Ectodermal cell (in vitro differentiated cells): ENCODE measurements around the gene PGAP6.
"Not testable (repeated sequence)": the region's sequence is repeated elsewhere in the genome, so short reads cannot be mapped to it uniquely, and the experiment has no call there.

Source experiments
- H3K27ac ChIP-seq: 2 replicates; pipeline ENCODE4 v1.7.0; 2013; ENCODE audit warnings: mild to moderate bottlenecking, low read depth, low read length; ENCODE audit not compliant: insufficient read depth, poor library complexity, severe bottlenecking
- H3K27me3 ChIP-seq: 2 replicates; pipeline ENCODE4 v1.7.0; 2013; ENCODE audit warnings: mild to moderate bottlenecking, low read length; ENCODE audit not compliant: insufficient read depth, control insufficient read depth, poor library complexity, severe bottlenecking
- H3K36me3 ChIP-seq: one replicate; pipeline ENCODE4 v1.7.0; 2013; ENCODE audit warnings: low read length; ENCODE audit not compliant: control insufficient read depth, insufficient read depth
- H3K4me1 ChIP-seq: one replicate; pipeline ENCODE4 v1.7.0; 2013; ENCODE audit warnings: low read length; ENCODE audit not compliant: control insufficient read depth, insufficient read depth
- H3K4me3 ChIP-seq: 2 replicates; pipeline ENCODE4 v1.7.0; 2013; ENCODE audit warnings: low read depth, low read length, control low read depth; ENCODE audit not compliant: insufficient read depth
- H3K9me3 ChIP-seq: 2 replicates; pipeline ENCODE4 v1.7.0; 2013; ENCODE audit warnings: mild to moderate bottlenecking, low read length, moderate library complexity; ENCODE audit not compliant: control insufficient read depth
- WGBS, 2 experiments: methylation state at CpG; one replicate each; pipeline ENCODE4 v1.1.7; 2013; ENCODE audit warnings: missing lambda C conversion rate in 2 of 2; 5-methylcytosine and 5-hydroxymethylcytosine counted together

Gene PGAP6

DNA sequence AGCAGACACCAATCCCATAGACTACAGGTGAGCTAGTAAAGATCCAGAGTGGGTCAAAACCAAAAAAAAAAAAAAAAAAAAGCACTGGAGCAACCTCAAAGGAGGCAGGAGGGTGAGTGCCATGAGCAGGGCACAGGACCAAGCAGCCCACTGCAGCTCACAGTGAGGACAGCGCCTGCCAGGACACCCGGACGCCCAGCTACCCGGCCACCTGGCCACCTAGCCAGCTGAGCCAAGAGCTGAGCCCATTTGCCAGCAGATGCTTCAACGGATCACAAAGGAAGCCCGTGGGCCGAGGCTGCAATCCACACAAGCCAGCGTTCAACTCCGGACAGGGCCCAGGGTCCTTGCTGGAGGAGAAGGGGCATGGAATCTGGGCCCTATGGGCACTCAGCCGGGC is 44.3 kb downstream of the PGAP6 start:
- no peak overlapping the region for H3K4me3 ChIP-seq
- no peaks in the 10 kb centered on the region for H3K27me3 ChIP-seq
- H3K9me3 ChIP-seq: no peaks in the 10 kb centered on the region
- no peak overlapping the region for H3K27ac ChIP-seq
- no peaks in the 10 kb centered on the region for H3K36me3 ChIP-seq
- no peaks in the 10 kb centered on the region for H3K4me1 ChIP-seq
- 93 to 95% methylated on average over 10 of the region's 10 CpGs for WGBS, 2 experiments

DNA sequence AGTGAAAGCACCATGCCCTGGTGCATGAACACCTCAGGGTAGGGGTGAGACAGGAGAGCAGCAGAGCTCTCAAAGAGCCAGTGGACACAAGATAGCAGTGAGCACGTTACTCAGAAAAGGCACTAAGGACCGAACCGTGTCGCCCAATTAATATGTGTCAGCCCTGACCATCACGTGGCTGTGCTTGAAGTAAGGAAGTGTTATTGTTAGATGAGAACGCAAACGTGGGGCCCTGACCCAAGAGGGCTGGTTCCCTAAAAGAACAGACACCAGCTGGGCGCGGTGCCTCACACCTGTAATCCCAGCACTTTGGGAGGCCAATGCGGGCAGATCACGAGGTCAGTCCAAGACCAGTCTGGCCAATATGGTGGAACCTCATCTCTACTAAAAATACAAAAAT is 45.5 kb downstream of the PGAP6 start:
- Histone ChIP-seq H3K9me3 (no peaks in the 10 kb centered on the region), H3K36me3 (no peaks in the 10 kb centered on the region), H3K4me1 (peaks cover 3% of the 10 kb centered on the region), H3K27ac (no peak overlapping the region), H3K4me3 (no peak overlapping the region), H3K27me3 (no peaks in the 10 kb centered on the region)
- 94 to 95% methylated on average over 11 of the region's 11 CpGs for WGBS, 2 experiments

DNA sequence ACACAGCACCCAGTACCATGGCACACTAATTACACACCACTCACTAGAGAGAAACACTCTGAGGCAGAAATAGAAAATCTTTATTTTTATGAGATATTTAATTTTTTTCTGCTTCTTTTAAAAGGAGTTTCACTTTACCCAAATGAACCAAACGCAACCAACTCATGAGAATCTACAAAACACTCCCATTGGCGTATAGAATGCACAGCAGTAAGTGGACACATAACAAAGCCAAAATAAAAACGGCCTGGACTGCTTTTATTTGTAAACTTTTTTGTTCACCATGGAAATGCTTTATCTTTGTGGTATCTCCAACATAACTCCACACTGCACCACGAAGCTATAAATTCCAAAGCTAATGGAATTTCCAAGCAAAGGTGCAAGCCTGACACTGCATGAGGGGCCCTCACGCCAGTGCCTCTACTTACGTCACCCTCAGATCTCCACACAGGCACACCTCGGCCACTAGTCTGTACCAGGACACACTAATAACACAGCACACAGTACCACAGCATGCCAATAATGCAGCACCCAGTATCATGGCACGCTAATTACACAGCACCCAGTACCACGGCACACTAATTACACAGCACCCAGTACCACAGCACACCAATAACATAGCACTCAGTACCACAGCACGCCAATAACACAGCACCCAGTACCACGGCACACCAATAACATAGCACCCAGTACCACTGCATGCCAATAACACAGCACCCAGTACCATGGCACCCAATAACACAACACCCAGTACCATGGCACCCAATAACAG is 46.7 kb downstream of the PGAP6 start:
- H3K27ac ChIP-seq, H3K27me3 ChIP-seq, H3K4me1 ChIP-seq, H3K9me3 ChIP-seq, H3K36me3 ChIP-seq, H3K4me3 ChIP-seq: not testable (repeated sequence)
- 92 to 93% methylated on average over 10 of the region's 11 CpGs for WGBS, 2 experiments

DNA sequence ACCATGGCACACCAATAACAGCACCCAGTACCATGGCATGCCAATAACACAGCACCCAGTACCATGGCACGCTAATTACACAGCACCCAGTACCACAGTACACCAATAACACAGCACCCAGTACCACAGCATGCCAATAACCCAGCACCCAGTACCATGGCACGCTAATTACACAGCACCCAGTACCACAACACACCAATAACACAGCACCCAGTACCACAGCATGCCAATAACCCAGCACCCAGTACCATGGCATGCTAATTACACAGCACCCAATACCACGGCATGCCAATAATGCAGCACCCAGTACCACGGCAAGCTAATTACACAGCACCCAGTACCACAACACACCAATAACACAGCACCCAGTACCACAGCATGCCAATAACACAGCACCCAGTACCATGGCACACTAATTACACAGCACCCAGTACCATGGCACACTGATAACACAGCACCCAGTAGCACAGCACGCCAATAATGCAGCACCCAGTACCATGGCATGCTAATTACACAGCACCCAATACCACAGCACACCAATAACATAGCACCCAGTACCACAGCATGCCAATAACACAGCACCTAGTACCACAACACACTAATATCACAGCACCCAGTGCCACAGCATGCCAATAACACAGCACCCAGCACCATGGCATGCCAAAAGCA is 47.5 kb downstream of the PGAP6 start:
- not testable (repeated sequence) for H3K4me3 ChIP-seq, H3K27ac ChIP-seq
- 89 to 94% methylated on average over 5 of the region's 5 CpGs for WGBS, 2 experiments

DNA sequence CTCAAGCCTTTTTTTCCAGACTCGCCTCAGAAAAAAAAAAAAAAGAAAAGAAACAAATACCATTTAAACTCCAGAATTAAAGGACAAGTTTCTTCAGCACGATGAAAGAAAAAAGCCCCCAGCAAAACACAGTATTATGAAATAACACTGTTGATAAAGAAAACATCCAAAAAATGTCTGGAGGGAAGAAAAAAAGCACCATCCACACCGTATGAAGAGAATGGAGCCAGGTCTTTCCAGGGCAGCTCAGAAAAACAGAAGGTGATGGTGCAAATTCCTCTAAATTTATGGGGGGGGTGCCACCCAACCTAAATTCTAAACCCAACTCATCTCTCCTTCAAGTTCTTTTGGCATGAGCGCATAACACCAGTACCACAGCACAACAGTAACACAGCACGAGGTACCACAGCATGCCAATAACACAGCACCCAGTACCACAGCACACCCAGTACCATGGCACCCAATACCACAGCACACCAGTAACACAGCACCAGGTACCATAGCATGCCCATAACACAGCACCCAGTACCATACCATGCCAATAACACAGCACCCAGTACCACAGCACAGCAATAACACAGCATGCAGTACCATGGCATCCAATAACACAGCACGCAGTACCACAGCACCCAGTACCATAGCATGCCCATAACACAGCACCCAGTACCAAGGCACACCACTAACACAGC is 48.2 kb downstream of the PGAP6 start:
- WGBS, 2 experiments: 95 to 96% methylated on average over 6 of the region's 6 CpGs
- Histone ChIP-seq H3K27ac (no peak overlapping the region), H3K27me3 (no peaks in the 10 kb centered on the region), H3K36me3 (no peaks in the 10 kb centered on the region), H3K4me3 (no peak overlapping the region), H3K4me1 (peaks cover 9% of the 10 kb centered on the region), H3K9me3 (no peaks in the 10 kb centered on the region)

More for the DNA sequence above, 47.5 kb downstream of the PGAP6 start:
- H3K4me1 ChIP-seq, H3K27me3 ChIP-seq, H3K36me3 ChIP-seq, H3K9me3 ChIP-seq: not testable (repeated sequence)

DNA sequence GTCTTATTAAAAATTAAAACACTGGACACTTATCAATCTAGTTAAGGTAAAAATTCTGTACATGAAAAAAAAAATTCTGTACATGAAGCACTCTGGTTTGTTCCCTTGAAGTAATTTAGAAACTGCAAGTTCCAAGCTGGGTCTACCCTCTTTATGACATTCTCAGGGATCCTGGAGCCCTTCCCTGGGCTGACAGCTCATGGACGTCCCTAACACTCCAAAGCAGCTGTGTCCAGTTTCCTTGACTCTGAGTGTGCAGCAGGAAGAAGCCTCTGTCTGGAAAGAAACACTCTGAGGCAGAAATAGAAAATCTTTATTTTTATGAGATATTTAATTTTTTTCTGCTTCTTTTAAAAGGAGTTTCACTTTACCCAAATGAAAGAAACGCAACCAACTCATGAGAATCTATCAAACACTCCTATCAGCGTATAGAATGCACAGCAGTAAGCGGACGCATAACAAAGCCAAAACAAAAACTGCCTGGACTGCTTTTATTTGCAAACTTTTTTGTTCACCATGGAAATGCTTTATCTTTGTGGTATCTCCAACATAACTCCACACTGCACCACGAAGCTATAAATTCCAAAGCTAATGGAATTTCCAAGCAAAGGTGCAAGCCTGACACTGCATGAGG is 50.5 kb downstream of the PGAP6 start:
- H3K27ac ChIP-seq, H3K27me3 ChIP-seq, H3K9me3 ChIP-seq, H3K4me3 ChIP-seq, H3K36me3 ChIP-seq: not testable (repeated sequence)
- peaks cover 13% of the 10 kb centered on the region for H3K4me1 ChIP-seq
- WGBS, 2 experiments: 86 to 90% methylated on average over 5 of the region's 6 CpGs

DNA sequence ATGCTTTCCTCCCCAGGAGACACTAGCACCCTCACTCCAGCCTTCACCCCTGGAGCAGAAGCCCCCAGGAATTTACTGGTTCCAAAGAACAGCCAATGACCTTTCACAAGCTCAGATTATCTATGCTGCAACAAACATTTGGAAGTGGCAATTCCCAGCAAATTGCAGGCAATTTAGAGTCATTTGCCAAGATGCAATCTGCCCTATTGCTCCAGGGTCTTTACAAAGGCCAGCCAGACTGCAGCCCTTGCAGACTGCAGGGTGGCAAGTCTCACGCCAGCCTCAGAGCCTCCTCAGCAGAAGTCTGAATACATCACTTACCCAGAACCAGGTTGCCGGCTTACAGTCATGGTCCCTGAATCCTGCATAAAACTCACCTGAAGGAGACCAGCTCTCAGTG is 51.0 kb downstream of the PGAP6 start:
- no peaks in the 10 kb centered on the region for H3K9me3 ChIP-seq
- no peaks in the 10 kb centered on the region for H3K36me3 ChIP-seq
- WGBS, 2 experiments: 86 to 87% methylated on average over 2 of the region's 2 CpGs
- H3K27ac ChIP-seq: no peak overlapping the region
- H3K4me3 ChIP-seq: no peak overlapping the region
- H3K4me1 ChIP-seq: peaks cover 13% of the 10 kb centered on the region
- no peaks in the 10 kb centered on the region for H3K27me3 ChIP-seq

DNA sequence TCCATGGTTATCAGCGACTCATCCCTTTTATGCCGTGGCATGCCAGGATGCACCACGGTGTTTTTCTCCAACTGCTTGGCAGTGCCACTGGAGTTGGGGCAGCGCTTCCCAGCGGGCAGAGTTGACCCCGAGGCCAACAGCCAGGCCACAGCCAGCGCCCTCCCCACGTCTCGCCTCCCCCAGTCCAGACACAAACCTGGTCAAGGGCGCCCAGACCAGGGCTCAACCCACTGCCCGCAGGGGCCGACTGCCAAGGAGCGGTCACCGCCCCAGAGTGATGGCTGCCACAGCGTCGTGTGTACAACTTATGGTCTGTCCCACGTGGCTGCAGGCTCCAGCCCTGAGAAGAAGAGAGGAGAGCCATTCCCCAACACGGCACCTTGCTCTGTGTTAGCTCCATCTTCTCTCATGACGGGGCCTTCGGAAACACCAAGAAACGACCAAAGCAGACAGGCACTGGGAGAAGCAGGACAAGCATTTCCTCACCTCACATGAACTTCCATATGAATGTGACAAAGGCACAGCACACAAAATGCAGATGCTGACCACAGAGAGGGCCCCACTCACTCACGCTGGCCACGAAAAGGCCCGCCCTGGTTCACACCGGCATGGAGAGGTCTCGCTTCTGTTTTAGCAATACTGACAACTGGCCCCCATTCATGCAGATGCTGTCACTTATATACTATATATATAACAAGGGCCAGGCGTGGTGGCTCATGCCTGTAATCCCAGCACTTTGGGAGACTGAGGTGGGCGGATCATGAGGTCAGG is 56.2 kb downstream of the PGAP6 start:
- Histone ChIP-seq H3K27me3 (no peaks in the 10 kb centered on the region), H3K4me3 (no peak overlapping the region), H3K27ac (no peak overlapping the region), H3K36me3 (no peaks in the 10 kb centered on the region), H3K9me3 (no peaks in the 10 kb centered on the region), H3K4me1 (peaks cover 3% of the 10 kb centered on the region)
- 93 to 94% methylated on average over 27 to 28 of the region's 28 CpGs for WGBS, 2 experiments

DNA sequence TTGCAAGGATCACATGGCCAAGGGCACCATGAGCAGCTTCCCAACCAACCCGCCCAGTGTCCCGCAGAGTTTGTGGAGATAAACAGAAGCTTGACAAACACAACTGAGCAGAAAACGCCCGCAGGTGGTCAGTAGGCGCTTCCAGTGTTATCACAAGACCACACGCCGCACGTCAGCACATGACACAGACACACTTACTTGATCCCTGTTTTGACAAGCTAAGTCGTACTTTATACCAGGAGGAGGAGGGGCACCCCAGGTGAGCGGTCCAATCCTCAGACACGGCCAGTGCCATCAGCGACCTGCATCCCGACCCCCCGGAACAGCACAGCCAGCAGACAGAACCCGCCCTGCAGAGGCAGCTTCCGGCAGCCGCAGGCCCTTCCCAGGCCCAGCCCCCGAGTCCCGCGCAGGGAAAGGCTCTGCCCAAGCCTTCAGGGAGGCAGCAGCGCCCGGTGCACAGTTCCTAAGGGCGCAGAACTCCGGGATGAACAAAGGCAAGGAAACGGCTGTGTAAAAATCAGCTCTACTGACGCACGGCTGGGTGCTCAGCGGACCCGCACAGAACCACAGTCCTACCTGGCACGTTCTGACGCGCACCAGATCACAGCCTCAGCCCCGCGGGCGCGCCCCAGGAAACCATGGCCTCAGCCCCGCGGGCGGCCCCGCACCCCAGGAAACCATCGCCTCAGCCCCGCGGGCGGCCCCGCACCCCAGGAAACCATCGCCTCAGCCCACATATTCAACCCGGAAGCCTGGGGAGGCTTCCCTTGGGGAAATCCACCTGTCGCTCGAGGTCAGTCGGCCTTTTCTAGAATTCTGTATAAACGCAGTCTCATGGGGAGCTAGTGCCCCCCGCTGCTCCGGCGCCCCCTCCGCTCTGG is 57.1 kb downstream of the PGAP6 start:
- H3K27ac ChIP-seq: no peak overlapping the region

More for the DNA sequence above, 57.1 kb downstream of the PGAP6 start:
- no peaks in the 10 kb centered on the region for H3K27me3 ChIP-seq
- H3K36me3 ChIP-seq: no peaks in the 10 kb centered on the region
- 87 to 88% methylated on average over 55 of the region's 55 CpGs for WGBS, 2 experiments
- H3K4me1 ChIP-seq: peaks cover 3% of the 10 kb centered on the region
- H3K9me3 ChIP-seq: no peaks in the 10 kb centered on the region
- H3K4me3 ChIP-seq: no peak overlapping the region
